Measurements from ENCODE around the gene TRAPPC6A.
"Not testable (repeated sequence)": the region's sequence is repeated elsewhere in the genome, so short reads cannot be mapped to it uniquely, and the experiment has no call there.

TRAPPC6A gene

GRCh38 chr19:45125360-45125759 lies 52.7 kb downstream of the TRAPPC6A start:
- no peak for DNase-seq

- DNase-seq = no peak
Observed at GRCh38 chr19:45124021-45124420, 54.0 kb downstream of the TRAPPC6A start.

DNA sequence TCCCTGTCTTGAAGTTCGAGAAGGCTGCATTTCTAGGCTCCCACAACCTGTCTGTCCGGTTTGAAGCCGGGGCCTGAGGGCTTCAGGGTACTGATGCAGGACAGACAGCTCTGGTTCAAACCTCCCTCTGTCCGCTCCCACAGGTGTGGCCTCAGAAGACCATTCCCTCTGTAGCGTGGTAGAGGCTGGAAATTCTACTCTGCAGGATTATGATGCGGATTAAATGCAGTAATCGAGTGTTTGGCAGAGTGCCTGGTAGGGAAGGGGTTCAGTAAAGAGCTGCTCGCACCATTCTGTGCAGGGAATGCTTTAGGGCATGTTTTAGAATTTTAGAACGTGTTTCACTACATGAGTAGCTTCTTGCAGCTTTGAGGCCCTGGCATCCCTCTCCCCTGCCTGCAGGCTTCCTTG lies 54.6 kb downstream of the TRAPPC6A start:
- DNase-seq = no peak

- no peak for DNase-seq
Observed at GRCh38 chr19:45122832-45123231, 55.2 kb downstream of the TRAPPC6A start.

DNA sequence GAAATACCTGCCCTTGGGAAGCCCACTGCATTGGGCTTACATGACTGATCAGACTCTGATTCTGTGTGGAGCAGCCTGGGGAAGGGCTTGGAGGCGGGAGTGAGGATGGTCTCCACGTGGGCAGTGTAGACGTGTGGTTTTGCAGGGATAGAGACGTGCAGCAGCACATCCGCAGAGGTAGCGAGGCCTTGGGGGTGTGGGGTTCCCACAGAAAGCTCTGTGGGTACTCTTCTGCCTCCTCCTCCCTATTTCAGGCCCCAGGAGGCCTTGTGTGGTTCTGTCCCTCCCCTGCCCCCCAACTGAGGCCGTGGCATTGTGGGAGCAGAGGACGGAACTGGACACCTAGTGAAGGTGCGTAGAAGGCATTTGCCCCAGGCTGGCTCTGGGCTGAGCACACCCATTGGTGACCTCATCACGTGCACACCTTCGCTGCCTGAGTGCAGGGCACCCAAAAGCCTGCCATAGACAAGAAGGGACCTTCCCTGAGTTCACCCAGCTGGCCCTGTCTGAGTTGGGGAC lies 56.2 kb downstream of the TRAPPC6A start:
- DNase-seq = no peak

DNA sequence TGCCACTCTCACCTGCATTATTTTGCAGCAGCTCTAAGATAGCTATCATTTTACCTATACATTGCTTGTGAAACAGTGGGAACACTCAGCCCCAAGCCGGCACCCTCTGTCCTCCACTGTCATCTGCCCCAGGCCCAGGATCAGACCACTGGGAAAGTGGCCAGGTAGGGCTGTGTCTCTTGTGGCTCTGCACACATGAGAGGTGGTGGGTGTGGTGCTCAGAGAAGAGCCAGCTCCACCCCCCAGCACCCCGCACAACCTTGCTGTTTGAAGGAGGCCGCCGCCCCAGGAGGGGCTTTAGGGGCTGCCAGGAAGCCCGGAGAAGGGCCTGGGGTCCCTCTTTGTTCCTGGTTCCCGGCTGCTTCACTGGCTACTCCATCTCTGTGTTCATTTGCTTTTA lies 58.5 kb downstream of the TRAPPC6A start:
- DNase-seq = no peak

DNA sequence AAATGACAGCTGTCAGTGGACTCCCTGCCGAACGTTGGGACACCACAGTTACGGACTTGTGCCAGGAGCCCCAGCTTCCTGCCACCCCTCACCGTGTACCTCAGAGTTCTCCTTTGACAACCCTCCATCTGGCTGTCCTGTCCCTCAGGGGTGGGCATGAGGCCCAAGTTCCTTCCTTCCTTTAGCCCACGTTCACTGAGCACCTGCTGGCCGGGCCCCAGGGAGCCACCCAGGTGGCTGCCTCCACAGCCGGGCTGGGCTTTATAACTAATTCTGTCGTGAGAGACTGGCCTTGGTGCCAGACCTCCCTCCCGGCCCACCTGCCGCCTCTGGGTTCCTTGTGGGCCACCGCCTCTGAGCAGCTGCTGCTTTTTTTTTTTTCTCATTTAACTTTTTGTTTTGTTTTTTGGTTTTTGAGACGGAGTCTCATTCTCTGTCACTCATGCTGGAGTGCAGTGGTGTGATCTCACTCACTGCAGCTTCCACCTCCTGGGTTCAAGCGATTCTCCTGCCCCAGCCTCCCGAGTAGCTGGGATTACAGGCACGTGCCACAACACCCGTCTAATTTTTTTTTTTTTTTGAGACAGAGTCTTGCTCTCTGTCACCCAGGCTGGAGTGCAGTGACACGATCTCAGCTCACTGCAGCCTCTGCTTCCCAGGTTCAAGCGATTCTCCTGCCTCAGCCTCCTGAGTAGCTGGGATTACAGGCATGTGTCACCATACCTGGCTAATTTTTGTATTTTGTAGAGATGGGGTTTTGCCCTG lies 59.3 kb downstream of the TRAPPC6A start:
- DNase-seq = not testable (repeated sequence)

DNA sequence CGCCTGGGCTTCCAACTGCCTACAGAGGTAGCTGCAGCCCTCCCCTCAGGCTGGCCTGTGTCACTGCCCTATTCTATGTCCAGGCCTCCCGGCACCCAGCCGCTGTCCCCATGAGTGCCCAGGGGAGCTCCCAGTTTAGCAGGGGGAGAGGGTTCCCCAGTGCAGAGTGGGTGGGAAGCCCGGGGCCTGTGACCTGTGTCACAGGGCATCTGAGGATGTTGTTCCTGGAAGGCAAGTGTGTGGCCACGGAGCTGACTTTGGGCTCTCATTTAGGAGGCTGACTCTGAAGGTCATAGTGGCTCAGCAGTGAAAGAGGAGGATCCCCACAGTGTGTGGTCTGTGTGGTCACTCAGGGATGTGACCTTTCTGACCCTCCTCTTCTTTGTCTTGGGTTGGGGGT lies 59.9 kb downstream of the TRAPPC6A start:
- no peak for DNase-seq

GRCh38 chr19:45117671-45118070 lies 60.4 kb downstream of the TRAPPC6A start:
- no peak for DNase-seq

DNA sequence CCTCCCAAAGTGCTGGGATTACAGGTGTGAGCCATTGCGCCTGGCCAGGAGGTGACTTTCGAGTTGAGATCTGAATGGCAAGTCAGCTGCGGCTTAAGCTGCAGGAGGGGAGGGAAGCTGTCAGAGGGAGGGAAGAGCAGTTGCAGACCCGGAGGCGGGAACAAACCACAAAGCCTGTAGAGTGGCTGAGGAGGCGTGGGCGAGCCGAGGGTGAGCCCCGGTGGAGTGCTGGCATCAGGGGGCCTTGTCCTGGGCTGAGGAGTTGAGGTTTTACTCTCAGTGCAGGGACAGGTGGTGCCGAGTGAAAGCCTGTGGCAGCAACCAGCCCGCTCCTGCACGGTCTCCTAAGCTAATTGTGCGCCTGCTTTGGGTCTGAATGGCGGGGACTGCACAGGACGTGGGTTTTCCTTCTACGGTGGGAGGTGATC lies 60.9 kb downstream of the TRAPPC6A start:
- DNase-seq = no peak

GRCh38 chr19:45115809-45116615 lies 62.0 kb downstream of the TRAPPC6A start:
- DNase-seq = no peak

GRCh38 chr19:45114116-45114515 lies 63.9 kb downstream of the TRAPPC6A start:
- no peak for DNase-seq

DNA sequence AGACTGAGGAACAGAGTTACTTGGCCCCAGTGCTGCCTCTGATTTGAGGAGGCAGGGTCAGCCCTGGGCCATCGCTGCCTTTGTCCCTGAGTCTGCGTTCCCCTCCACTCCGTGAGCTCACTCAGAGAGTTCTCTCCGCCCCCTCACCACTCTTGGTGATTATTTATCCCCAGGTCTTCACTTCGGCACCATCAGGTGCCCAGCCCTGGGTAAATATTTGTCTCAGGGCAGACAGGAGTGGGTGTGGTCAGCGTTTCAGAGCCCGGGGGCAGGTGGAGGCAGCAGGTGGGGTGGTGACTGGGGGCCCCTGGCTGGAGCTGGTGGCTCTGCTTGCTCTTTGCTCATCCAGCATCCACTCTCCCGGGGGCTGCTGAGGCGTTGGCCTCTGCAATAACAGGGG lies 64.4 kb downstream of the TRAPPC6A start:
- DNase-seq = no peak

All from NCI-H446 treated with DMSO at 0.1 percent for 48 hours (cell line).